Measurements from ENCODE around the gene VAV2. TPM values are rescaled to one million over a fixed set of nuclear protein-coding genes. Genes with fewer than 3 reads are reported as not detected.

VAV2 gene
- polyA plus RNA-seq, 1 of the 3 experiments (the other 2 are of a cell fraction): 14.9 TPM

DNA sequence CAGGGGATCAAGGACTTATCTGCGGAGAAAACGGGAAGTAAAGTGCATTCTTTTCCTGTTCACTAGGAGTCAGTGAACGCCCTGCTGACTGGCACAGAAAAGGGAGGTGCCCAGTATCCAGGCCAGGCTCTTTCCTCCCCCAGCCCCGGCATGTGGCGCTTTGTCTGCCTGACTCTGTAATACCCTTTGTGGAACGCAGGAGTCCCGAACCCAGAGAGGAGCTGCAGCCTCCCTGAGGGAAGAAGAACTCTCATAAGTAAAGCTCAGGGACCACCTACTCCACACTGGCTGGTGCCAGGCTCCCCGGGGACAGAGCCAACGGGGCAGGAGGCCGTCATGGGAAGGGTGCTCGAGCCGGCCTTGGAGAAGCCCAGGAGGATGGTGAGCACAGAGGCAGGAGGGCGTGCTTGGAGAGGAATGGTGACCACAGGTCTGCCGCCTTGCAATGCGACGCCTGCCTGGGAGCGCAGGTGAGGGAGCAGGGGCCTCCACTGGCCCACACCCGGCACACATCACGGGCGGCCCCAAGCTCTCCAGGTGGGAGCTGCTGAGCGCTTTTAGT lies 31.5 kb downstream of the VAV2 start:
- H3K9ac ChIP-seq: no peak overlapping the region
- ChIA-PET CTCF (interaction anchor here (1.0 to 1.4 kb wide), 2 partner anchors 34 to 167 kb away, joined by 3 read pairs; no protein-coding TSS in a partner anchor), POLR2A (no interaction called here)
- H3K9me2 ChIP-seq: no peaks in the 10 kb centered on the region
- peaks cover 17 to 48% of the 10 kb centered on the region in 2 experiments for H3K4me1 ChIP-seq (ENCODE audit: control insufficient read depth in 1 of 2, insufficient read depth in 2 of 2, low read depth in 1 of 2, low read length in 1 of 2)
- H3K4me2 ChIP-seq: no peak overlapping the region
- H3K79me2 ChIP-seq (ENCODE audit: insufficient read depth): peaks cover 92% of the 10 kb centered on the region
- H3K4me3 ChIP-seq (ENCODE audit: low read depth in 2 of 2, low read length in 1 of 2): no peak overlapping the region
- TF ChIP-seq, protein P1, sequence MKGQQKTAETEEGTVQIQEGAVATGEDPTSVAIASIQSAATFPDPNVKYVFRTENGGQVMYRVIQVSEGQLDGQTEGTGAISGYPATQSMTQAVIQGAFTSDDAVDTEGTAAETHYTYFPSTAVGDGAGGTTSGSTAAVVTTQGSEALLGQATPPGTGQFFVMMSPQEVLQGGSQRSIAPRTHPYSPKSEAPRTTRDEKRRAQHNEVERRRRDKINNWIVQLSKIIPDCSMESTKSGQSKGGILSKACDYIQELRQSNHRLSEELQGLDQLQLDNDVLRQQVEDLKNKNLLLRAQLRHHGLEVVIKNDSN (IDR thresholded peaks at IDR 0.05; ENCODE audit: borderline replicate concordance, low read depth): no peak
- TF ChIP-seq, protein P2, sequence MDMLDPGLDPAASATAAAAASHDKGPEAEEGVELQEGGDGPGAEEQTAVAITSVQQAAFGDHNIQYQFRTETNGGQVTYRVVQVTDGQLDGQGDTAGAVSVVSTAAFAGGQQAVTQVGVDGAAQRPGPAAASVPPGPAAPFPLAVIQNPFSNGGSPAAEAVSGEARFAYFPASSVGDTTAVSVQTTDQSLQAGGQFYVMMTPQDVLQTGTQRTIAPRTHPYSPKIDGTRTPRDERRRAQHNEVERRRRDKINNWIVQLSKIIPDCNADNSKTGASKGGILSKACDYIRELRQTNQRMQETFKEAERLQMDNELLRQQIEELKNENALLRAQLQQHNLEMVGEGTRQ (IDR thresholded peaks at IDR 0.05; ENCODE audit: borderline replicate concordance, low read depth, low read length): no peak
- TF ChIP-seq EZH2phosphoT487 (IDR thresholded peaks at IDR 0.05; ENCODE audit: borderline replicate concordance, low read depth) (no peak), NFIC (IDR thresholded peaks at IDR 0.05; ENCODE audit: borderline replicate concordance) (no peak), TCF12 (IDR thresholded peaks at IDR 0.05) (no peak), GATA2 (CRISPR knock-in tag; IDR thresholded peaks at IDR 0.05) (no peak), FOXM1 (IDR thresholded peaks at IDR 0.05; ENCODE audit: low read depth) (no peak), MEF2A (IDR thresholded peaks at IDR 0.05; ENCODE audit: borderline replicate concordance, low read depth) (no peak), ELF1 (IDR thresholded peaks at IDR 0.05) (no peak), FOXJ3 (CRISPR knock-in tag; IDR thresholded peaks at IDR 0.05) (no peak), RFX5 (IDR thresholded peaks at IDR 0.05; ENCODE audit: low read length) (no peak)
- TF ChIP-seq, protein P3, sequence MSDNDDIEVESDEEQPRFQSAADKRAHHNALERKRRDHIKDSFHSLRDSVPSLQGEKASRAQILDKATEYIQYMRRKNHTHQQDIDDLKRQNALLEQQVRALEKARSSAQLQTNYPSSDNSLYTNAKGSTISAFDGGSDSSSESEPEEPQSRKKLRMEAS (IDR thresholded peaks at IDR 0.05; ENCODE audit: low read depth): no peak
- TF ChIP-seq, protein P4, sequence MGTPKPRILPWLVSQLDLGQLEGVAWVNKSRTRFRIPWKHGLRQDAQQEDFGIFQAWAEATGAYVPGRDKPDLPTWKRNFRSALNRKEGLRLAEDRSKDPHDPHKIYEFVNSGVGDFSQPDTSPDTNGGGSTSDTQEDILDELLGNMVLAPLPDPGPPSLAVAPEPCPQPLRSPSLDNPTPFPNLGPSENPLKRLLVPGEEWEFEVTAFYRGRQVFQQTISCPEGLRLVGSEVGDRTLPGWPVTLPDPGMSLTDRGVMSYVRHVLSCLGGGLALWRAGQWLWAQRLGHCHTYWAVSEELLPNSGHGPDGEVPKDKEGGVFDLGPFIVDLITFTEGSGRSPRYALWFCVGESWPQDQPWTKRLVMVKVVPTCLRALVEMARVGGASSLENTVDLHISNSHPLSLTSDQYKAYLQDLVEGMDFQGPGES (IDR thresholded peaks at IDR 0.05; ENCODE audit: low read depth, low read length): no peak
- TF ChIP-seq, protein P5, sequence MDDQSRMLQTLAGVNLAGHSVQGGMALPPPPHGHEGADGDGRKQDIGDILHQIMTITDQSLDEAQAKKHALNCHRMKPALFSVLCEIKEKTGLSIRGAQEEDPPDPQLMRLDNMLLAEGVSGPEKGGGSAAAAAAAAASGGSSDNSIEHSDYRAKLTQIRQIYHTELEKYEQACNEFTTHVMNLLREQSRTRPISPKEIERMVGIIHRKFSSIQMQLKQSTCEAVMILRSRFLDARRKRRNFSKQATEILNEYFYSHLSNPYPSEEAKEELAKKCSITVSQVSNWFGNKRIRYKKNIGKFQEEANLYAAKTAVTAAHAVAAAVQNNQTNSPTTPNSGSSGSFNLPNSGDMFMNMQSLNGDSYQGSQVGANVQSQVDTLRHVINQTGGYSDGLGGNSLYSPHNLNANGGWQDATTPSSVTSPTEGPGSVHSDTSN (IDR thresholded peaks at IDR 0.05): no peak
- TF ChIP-seq, protein P6, sequence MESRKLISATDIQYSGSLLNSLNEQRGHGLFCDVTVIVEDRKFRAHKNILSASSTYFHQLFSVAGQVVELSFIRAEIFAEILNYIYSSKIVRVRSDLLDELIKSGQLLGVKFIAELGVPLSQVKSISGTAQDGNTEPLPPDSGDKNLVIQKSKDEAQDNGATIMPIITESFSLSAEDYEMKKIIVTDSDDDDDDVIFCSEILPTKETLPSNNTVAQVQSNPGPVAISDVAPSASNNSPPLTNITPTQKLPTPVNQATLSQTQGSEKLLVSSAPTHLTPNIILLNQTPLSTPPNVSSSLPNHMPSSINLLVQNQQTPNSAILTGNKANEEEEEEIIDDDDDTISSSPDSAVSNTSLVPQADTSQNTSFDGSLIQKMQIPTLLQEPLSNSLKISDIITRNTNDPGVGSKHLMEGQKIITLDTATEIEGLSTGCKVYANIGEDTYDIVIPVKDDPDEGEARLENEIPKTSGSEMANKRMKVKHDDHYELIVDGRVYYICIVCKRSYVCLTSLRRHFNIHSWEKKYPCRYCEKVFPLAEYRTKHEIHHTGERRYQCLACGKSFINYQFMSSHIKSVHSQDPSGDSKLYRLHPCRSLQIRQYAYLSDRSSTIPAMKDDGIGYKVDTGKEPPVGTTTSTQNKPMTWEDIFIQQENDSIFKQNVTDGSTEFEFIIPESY (IDR thresholded peaks at IDR 0.05; ENCODE audit: borderline replicate concordance, low read depth): no peak
- H3F3A ChIP-seq (replicated peaks; ENCODE audit: insufficient read depth): no peaks in the 10 kb centered on the region
- 93% methylated on average over 21 of the region's 21 CpGs for WGBS (ENCODE audit: low lambda C conversion rate)
- H3K27me3 ChIP-seq (ENCODE audit: insufficient read depth): no peaks in the 10 kb centered on the region
- peaks cover 85% of the 10 kb centered on the region for H4K20me1 ChIP-seq (ENCODE audit: insufficient read depth)
- H3K27ac ChIP-seq (ENCODE audit: low read depth in 2 of 2, low read length in 1 of 2): no peak overlapping the region
- H3K9me3 ChIP-seq: peaks cover 11% of the 10 kb centered on the region; the same call in 1 of the 2 replicates
- H3K36me3 ChIP-seq (replicated peaks in 1 of 2; ENCODE audit: control insufficient read depth in 1 of 2, insufficient read depth in 2 of 2, low read length in 1 of 2): peaks cover 0 to 8% of the 10 kb centered on the region in 2 experiments
- no peak for DNase-seq
- H2AFZ ChIP-seq (ENCODE audit: low read depth): no peak overlapping the region

Data from SK-N-SH (cell line).